Muscle of back (tissue), 11 donors: ENCODE data around the gene SNRK. TPM values are rescaled to one million over a fixed set of nuclear protein-coding genes. Genes with fewer than 3 reads are reported as not detected.

Experiments
- DNase-seq, 3 donors: peaks; one replicate each; pipeline versions ENCODE4 v3.0.0 to v3.0.0-alpha.2; 2013
- polyA plus RNA-seq, 10 donors: library from polyadenylated mRNA; unstranded; fragments of 120-200 nt; gene quantifications; one replicate each; pipeline ENCODE4 v1.2.1, GENCODE V29; 2013; ENCODE audit not compliant: insufficient read length in 10 of 10

The SNRK gene
- polyA plus RNA-seq, 10 donors, result 24.5 to 45.3 (median 34.7) TPM

- no peak for DNase-seq
Measured at GRCh38 chr3:43307226-43307625, 20.9 kb downstream of the SNRK start.

- no peak for DNase-seq
Measured at GRCh38 chr3:43307649-43308048, 21.3 kb downstream of the SNRK start.

GRCh38 chr3:43309372-43310305, 23.3 kb downstream of the SNRK start:
- no peak for DNase-seq

- DNase-seq, result no peak
Measured at GRCh38 chr3:43316783-43317460, 30.6 kb downstream of the SNRK start.

GRCh38 chr3:43317461-43318316, 31.3 kb downstream of the SNRK start:
- peak in 2 of 3 donors; percentile 13 to 40 for DNase-seq

GRCh38 chr3:43319376-43319775, 33.0 kb downstream of the SNRK start:
- DNase-seq, result no peak

- DNase-seq, result no peak
Measured at GRCh38 chr3:43319794-43320193, 33.5 kb downstream of the SNRK start.

GRCh38 chr3:43320288-43320687, 33.9 kb downstream of the SNRK start:
- DNase-seq, result no peak

GRCh38 chr3:43323541-43323940, 37.2 kb downstream of the SNRK start:
- no peak for DNase-seq

- peak; percentile 13 to 46 (median 16) for DNase-seq
Measured at GRCh38 chr3:43326891-43327581, 40.7 kb downstream of the SNRK start.

GRCh38 chr3:43327582-43327979, 41.2 kb downstream of the SNRK start:
- DNase-seq, result no peak

GRCh38 chr3:43328653-43329052, 42.3 kb downstream of the SNRK start:
- no peak for DNase-seq

- no peak for DNase-seq
Measured at GRCh38 chr3:43330981-43331380, 44.6 kb downstream of the SNRK start.

GRCh38 chr3:43331381-43331780, 45.0 kb downstream of the SNRK start:
- no peak for DNase-seq

- DNase-seq, result no peak
Measured at GRCh38 chr3:43334976-43335375, 48.6 kb downstream of the SNRK start.

- DNase-seq, result no peak
Measured at GRCh38 chr3:43335799-43336198, 49.5 kb downstream of the SNRK start.

- no peak for DNase-seq
Measured at GRCh38 chr3:43338295-43338694, 52.0 kb downstream of the SNRK start.

GRCh38 chr3:43340403-43340802, 54.1 kb downstream of the SNRK start:
- DNase-seq, result no peak

GRCh38 chr3:43341788-43342187, 55.4 kb downstream of the SNRK start:
- DNase-seq, result no peak

GRCh38 chr3:43343185-43343584, 56.8 kb downstream of the SNRK start:
- DNase-seq, result no peak

- DNase-seq, result no peak
Measured at GRCh38 chr3:43343815-43344214, 57.5 kb downstream of the SNRK start.

GRCh38 chr3:43344520-43344919, 58.2 kb downstream of the SNRK start:
- no peak for DNase-seq
